Body of pancreas (tissue), 4 donors: ENCODE measurements around the gene MYO16. TPM values are rescaled to one million over a fixed set of nuclear protein-coding genes. Genes with fewer than 3 reads are reported as not detected.

Experiments
- ATAC-seq: fragments of 150-250 bp; one replicate; pipeline ENCODE4 v1.9.1; 2016
- DNase-seq, 4 donors: peaks; one replicate each; pipeline ENCODE4 v3.0.0-alpha.2; 2019
- H3K27ac ChIP-seq, 4 donors: fragments of 200-600 bp; sonication (generic); 1 replicate in 3 of 4; 2 replicates in 1 of 4; pipeline versions ENCODE4 v1.5.1 to v1.6.1; 2016 to 2019; ENCODE audit warnings: mild to moderate bottlenecking in 1 of 4, mixed read lengths in 1 of 4, moderate library complexity in 1 of 4
- H3K27me3 ChIP-seq, 2 donors: fragments of 200-600 bp; sonication (generic); one replicate each; pipeline ENCODE4 v1.6.0; 2016; ENCODE audit warnings: mild to moderate bottlenecking in 1 of 2
- H3K36me3 ChIP-seq, 2 donors: fragments of 200-600 bp; sonication (generic); replicated peaks in 1 of 2; 2 replicates each; pipeline ENCODE4 v1.5.1; 2016; ENCODE audit warnings: low read depth in 2 of 2; ENCODE audit not compliant: insufficient read depth in 1 of 2
- H3K4me1 ChIP-seq: fragments of 200-600 bp; sonication (generic); one replicate; pipeline ENCODE4 v1.6.0; 2016
- H3K4me3 ChIP-seq, 2 donors: fragments of 200-600 bp; sonication (generic); 1 replicate in 1 of 2; 2 replicates in 1 of 2; pipeline ENCODE4 v1.5.1; 2016 to 2019
- H3K9me3 ChIP-seq, 3 donors: fragments of 200-600 bp; sonication (generic); 1 replicate in 2 of 3; 2 replicates in 1 of 3; pipeline ENCODE4 v1.5.1; 2016
- POLR2A ChIP-seq, 3 donors: fragments of 450-650 bp; IDR thresholded peaks; one replicate each; pipeline ENCODE4 v1.6.1; 2016; ENCODE audit warnings: antibody characterized with exemption in 3 of 3, mild to moderate bottlenecking in 2 of 3
- WGBS, 2 donors: methylation state at CpG; one replicate each; pipeline ENCODE4 v1.1.5; 2017; 5-methylcytosine and 5-hydroxymethylcytosine counted together
- intact Hi-C: fragments of 100-400 bp; cut with DNase I; formaldehyde crosslinking; loops from one replicate; pipeline ENCODE4 v1.15.1; 2023
- total RNA-seq, 2 donors: library from RNA; depleted of rRNA; stranded (reverse); fragments of >200 nt; gene quantifications; one replicate each; pipeline ENCODE4 v1.1.0, GENCODE V29; 2016
- TF ChIP-seq, protein P1 (sequence below), 7 experiments: fragments of 450-650 bp in 4 of 7; fragments of 200-600 bp in 3 of 7; sonication (generic) in 3 of 7; IDR thresholded peaks; one replicate each; pipeline ENCODE4 v1.5.1; 2016 to 2019; ENCODE audit warnings: antibody characterized with exemption in 7 of 7

Gene MYO16
- total RNA-seq, 2 donors from 2014 or later = under 0.01 to 0.78 TPM

DNA sequence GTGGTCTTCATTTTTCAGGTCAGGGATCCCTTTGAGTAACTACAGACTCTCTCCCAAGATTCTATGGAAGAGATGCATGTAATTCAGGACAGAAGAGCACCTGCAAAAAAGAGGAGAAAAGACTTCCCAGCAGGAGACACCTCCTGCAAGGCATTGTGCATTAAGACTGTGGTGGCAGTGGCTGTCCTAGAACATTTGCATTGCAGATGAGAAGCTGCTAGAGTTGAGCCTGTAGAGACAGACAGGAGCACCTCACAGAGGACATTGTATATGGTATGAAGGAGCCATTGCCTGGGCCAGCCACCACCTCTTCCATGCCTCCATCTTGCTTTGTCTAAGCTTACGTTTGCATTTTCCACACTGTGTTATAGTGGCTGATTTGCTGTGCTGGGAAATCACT is 11.2 kb upstream of the MYO16 start:
- WGBS, 2 donors = 50 to 58% methylated on average over 1 of the region's 1 CpG
- no peaks in the 10 kb centered on the region for H3K4me1 ChIP-seq
- no peaks in the 10 kb centered on the region for H3K27me3 ChIP-seq
- no peak overlapping the region for H3K4me3 ChIP-seq
- H3K36me3 ChIP-seq = no peaks in the 10 kb centered on the region
- H3K9me3 ChIP-seq = no peaks in the 10 kb centered on the region
- no peak for DNase-seq
- no peak overlapping the region for H3K27ac ChIP-seq
- intact Hi-C loops = no loop called here
- TF ChIP-seq, protein P1, sequence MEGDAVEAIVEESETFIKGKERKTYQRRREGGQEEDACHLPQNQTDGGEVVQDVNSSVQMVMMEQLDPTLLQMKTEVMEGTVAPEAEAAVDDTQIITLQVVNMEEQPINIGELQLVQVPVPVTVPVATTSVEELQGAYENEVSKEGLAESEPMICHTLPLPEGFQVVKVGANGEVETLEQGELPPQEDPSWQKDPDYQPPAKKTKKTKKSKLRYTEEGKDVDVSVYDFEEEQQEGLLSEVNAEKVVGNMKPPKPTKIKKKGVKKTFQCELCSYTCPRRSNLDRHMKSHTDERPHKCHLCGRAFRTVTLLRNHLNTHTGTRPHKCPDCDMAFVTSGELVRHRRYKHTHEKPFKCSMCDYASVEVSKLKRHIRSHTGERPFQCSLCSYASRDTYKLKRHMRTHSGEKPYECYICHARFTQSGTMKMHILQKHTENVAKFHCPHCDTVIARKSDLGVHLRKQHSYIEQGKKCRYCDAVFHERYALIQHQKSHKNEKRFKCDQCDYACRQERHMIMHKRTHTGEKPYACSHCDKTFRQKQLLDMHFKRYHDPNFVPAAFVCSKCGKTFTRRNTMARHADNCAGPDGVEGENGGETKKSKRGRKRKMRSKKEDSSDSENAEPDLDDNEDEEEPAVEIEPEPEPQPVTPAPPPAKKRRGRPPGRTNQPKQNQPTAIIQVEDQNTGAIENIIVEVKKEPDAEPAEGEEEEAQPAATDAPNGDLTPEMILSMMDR (IDR thresholded peaks at IDR 0.05) = no peak
- TF ChIP-seq POLR2A (IDR thresholded peaks at IDR 0.05) = no peak
- ATAC-seq = no peak

- no peaks in the 10 kb centered on the region for H3K4me1 ChIP-seq
- no peaks in the 10 kb centered on the region for H3K36me3 ChIP-seq
- TF ChIP-seq, protein P1 (IDR thresholded peaks at IDR 0.05) = no peak
- TF ChIP-seq POLR2A (IDR thresholded peaks at IDR 0.05) = no peak
- no peak for DNase-seq
- WGBS, 2 donors = 58 to 73% methylated on average over 7 of the region's 7 CpGs
- no peak for ATAC-seq
- H3K4me3 ChIP-seq = no peak overlapping the region
- peaks cover 0 to 7% (median 0%) of the 10 kb centered on the region in 3 donors for H3K9me3 ChIP-seq
- H3K27me3 ChIP-seq = no peaks in the 10 kb centered on the region
- no peak overlapping the region for H3K27ac ChIP-seq
- intact Hi-C loops = no loop called here
Observed at GRCh38 chr13:108621462-108621861, 7.9 kb upstream of the MYO16 start.

DNA sequence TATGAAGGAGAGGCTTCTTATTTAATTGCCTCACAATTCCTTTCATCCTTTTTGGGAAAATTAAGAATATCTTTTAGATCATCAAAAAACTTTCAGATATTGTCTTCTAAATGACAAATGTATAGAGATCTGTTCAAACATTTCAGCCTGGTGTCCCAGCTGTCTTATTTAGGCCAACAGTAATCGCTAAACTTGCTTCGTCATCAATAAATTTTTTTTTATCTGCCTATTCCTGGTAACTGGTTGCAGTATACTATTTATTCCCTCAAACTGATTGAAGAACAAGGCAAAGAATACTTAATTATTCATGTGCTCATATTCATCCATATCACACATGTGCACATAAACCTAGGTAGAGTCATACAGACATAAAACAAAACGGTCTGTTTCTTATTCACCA is 5.3 kb upstream of the MYO16 start:
- no peak for ATAC-seq
- WGBS, 2 donors = 51 to 61% methylated on average over 3 of the region's 3 CpGs
- Histone ChIP-seq H3K36me3 (no peaks in the 10 kb centered on the region), H3K4me1 (no peaks in the 10 kb centered on the region), H3K4me3 (no peak overlapping the region), H3K27ac (no peak overlapping the region), H3K9me3 (peaks cover 0 to 7% (median 0%) of the 10 kb centered on the region in 3 donors), H3K27me3 (no peaks in the 10 kb centered on the region)
- intact Hi-C loops = no loop called here
- no peak for DNase-seq
- TF ChIP-seq, protein P1 (IDR thresholded peaks at IDR 0.05) = no peak
- TF ChIP-seq POLR2A (IDR thresholded peaks at IDR 0.05) = no peak

- intact Hi-C loops = no loop called here
- H3K4me1 ChIP-seq = no peaks in the 10 kb centered on the region
- H3K36me3 ChIP-seq = no peaks in the 10 kb centered on the region
- DNase-seq (no peak), ATAC-seq (no peak)
- H3K9me3 ChIP-seq = peaks cover 0 to 7% (median 0%) of the 10 kb centered on the region in 3 donors
- 54 to 57% methylated on average over 4 of the region's 4 CpGs for WGBS, 2 donors
- H3K4me3 ChIP-seq = no peak overlapping the region
- H3K27ac ChIP-seq = no peak overlapping the region
- no peak for TF ChIP-seq POLR2A (IDR thresholded peaks at IDR 0.05)
- TF ChIP-seq, protein P1 (IDR thresholded peaks at IDR 0.05) = no peak
- no peaks in the 10 kb centered on the region for H3K27me3 ChIP-seq
Observed at GRCh38 chr13:108624979-108625378, 4.4 kb upstream of the MYO16 start.

DNA sequence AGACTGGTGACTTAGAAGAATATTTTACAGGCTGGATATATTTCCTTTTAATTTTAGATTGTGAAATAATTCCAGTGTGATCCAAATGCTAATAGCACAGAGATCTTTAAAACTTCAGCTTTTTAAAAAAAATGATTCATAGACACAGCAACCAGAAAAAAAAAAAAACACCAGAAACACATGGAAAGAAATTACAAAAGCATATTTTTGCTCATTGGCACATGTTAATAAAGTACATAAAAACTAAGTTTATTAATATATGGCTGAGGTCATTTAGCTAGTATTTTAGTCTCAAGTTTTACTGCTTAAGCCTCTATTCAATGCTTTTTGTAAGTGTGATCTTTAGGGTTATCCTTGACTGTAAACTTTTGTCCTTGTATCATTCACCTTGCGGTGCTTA is 577 bp downstream of the MYO16 start:
- Histone ChIP-seq H3K4me3 (no peak overlapping the region), H3K36me3 (no peaks in the 10 kb centered on the region), H3K27me3 (no peaks in the 10 kb centered on the region), H3K4me1 (no peaks in the 10 kb centered on the region), H3K9me3 (peaks cover 0 to 6% (median 0%) of the 10 kb centered on the region in 3 donors), H3K27ac (no peak overlapping the region)
- DNase-seq (no peak), ATAC-seq (no peak)
- intact Hi-C loops = no loop called here
- 53 to 77% methylated on average over 1 of the region's 1 CpG for WGBS, 2 donors
- no peak for TF ChIP-seq POLR2A (IDR thresholded peaks at IDR 0.05)
- TF ChIP-seq, protein P1 (IDR thresholded peaks at IDR 0.05) = no peak
